Endothelial cell of umbilical vein (primary cell): ENCODE results near the gene ATN1. TPM values are rescaled to one million over a fixed set of nuclear protein-coding genes. Genes with fewer than 3 reads are reported as not detected.

Experiments used
- BruUV-seq: library from RNA; stranded (reverse); fragments of 400-500 nt; replicated peaks from 2 replicates; lab custom pipeline; 2021; lab: Mats Ljungman, UMichigan
- CTCF ChIA-PET: fragments of 300-600, 350-600 bp; sonication (Branson Sonifier 250); formaldehyde crosslinking; loops from one replicate; lab custom pipeline; 2021; ENCODE audit warnings: antibody characterized with exemption, inconsistent platforms; lab: Charles Lee
- POLR2A ChIA-PET: fragments of 300-600, 350-600 bp; sonication (Branson Sonifier 250); formaldehyde crosslinking; loops from one replicate; lab custom pipeline; 2021; ENCODE audit warnings: antibody characterized with exemption, inconsistent platforms; lab: Charles Lee
- DNase-seq: peaks from one replicate; pipeline ENCODE4 v3.0.0-alpha.2; 2011; ENCODE audit warnings: low read depth, low spot score
- FAIRE-seq: peaks from 2 replicates; lab custom pipeline; 2011; peaks lifted over from hg19 to GRCh38; lab: Jason Lieb, UNC
- H2AFZ ChIP-seq: 2 replicates; pipeline ENCODE4 v1.6.0; 2012; ENCODE audit warnings: low read depth, low read length, control low read depth, inconsistent platforms
- H3K27ac ChIP-seq: 2 replicates; pipeline ENCODE4 v1.5.1; 2011; ENCODE audit warnings: low read depth, mild to moderate bottlenecking, control low read depth, low read length, moderate library complexity; ENCODE audit not compliant: insufficient read depth
- H3K27me3 ChIP-seq, 2 experiments: 2 replicates each; pipeline versions ENCODE4 v1.6.0 to v1.6.1; 2011; ENCODE audit warnings: low read length in 2 of 2, mixed read lengths in 1 of 2; ENCODE audit not compliant: control insufficient read depth in 2 of 2, insufficient read depth in 2 of 2
- H3K36me3 ChIP-seq, 2 experiments: 2 replicates in 1 of 2; 3 replicates in 1 of 2; pipeline ENCODE4 v1.5.1; 2011; ENCODE audit warnings: low read length in 2 of 2, mild to moderate bottlenecking in 1 of 2, moderate library complexity in 1 of 2; ENCODE audit not compliant: control insufficient read depth in 2 of 2, insufficient read depth in 2 of 2; ENCODE audit errors: extremely low read depth in 1 of 2
- H3K4me1 ChIP-seq: 3 replicates; pipeline ENCODE4 v1.5.1; 2011; ENCODE audit warnings: mild to moderate bottlenecking, low read length; ENCODE audit not compliant: control insufficient read depth, insufficient read depth; ENCODE audit errors: extremely low read depth
- H3K4me2 ChIP-seq: 2 replicates; pipeline ENCODE4 v1.6.1; 2011; ENCODE audit warnings: low read length, control low read depth, mixed read lengths; ENCODE audit not compliant: insufficient read depth
- H3K4me3 ChIP-seq, 3 experiments: fragments of 200-600 bp in 1 of 3; sonication (generic), shearing (Covaris generic) in 1 of 3; replicated peaks in 1 of 3; 2 replicates each; pipeline ENCODE4 v1.5.1; 2011 to 2016; ENCODE audit warnings: control low read depth in 3 of 3, low read length in 3 of 3, mild to moderate bottlenecking in 2 of 3, inconsistent platforms in 1 of 3, low read depth in 1 of 3, moderate library complexity in 1 of 3; ENCODE audit not compliant: insufficient read depth in 1 of 3
- H3K79me2 ChIP-seq: 2 replicates; pipeline ENCODE4 v1.6.0; 2012; ENCODE audit warnings: low read length, inconsistent platforms; ENCODE audit not compliant: control insufficient read depth, insufficient read depth
- H3K9ac ChIP-seq: replicated peaks from 2 replicates; pipeline ENCODE3; 2011; ENCODE audit warnings: low read length, control low read depth; ENCODE audit not compliant: insufficient read depth; ENCODE audit errors: extremely low read depth
- H3K9me1 ChIP-seq: replicated peaks from 3 replicates; pipeline ENCODE4 v1.6.0; 2011; ENCODE audit warnings: mild to moderate bottlenecking, low read length; ENCODE audit not compliant: control insufficient read depth, insufficient read depth; ENCODE audit errors: extremely low read depth
- H3K9me3 ChIP-seq: replicated peaks from 2 replicates; pipeline ENCODE4 v1.5.1; 2012; ENCODE audit warnings: low read length, inconsistent platforms; ENCODE audit not compliant: control insufficient read depth, insufficient read depth
- H4K20me1 ChIP-seq: replicated peaks from 2 replicates; pipeline ENCODE3; 2011; ENCODE audit warnings: mild to moderate bottlenecking, low read length; ENCODE audit not compliant: control insufficient read depth, insufficient read depth; ENCODE audit errors: extremely low read depth
- EZH2 ChIP-seq: IDR thresholded peaks from 2 replicates; pipeline ENCODE4 v1.6.1; 2012; ENCODE audit warnings: borderline replicate concordance, low read depth, mild to moderate bottlenecking, moderate library complexity, low read length, inconsistent platforms; ENCODE audit not compliant: severe bottlenecking
- FOS ChIP-seq: IDR thresholded peaks from 2 replicates; pipeline ENCODE4 v1.6.1; 2011; ENCODE audit warnings: mild to moderate bottlenecking, low read length, moderate library complexity, borderline replicate concordance; ENCODE audit not compliant: insufficient read depth
- GATA2 ChIP-seq: IDR thresholded peaks from 2 replicates; pipeline ENCODE4 v1.7.0; 2011; ENCODE audit warnings: low read depth, mild to moderate bottlenecking, moderate library complexity, mixed read lengths, low read length; ENCODE audit not compliant: insufficient read length, insufficient read depth
- JUN ChIP-seq: IDR thresholded peaks from 2 replicates; pipeline ENCODE4 v1.6.1; 2011; ENCODE audit warnings: borderline replicate concordance, low read depth; ENCODE audit not compliant: insufficient read length, insufficient read depth
- MYC ChIP-seq: IDR thresholded peaks from one replicate; pipeline ENCODE4 v1.6.1; 2011; ENCODE audit warnings: mild to moderate bottlenecking, low read depth, low read length
- POLR2A ChIP-seq: IDR thresholded peaks from 2 replicates; pipeline ENCODE4 v1.6.1; 2012; ENCODE audit warnings: low read depth, mild to moderate bottlenecking, control low read depth, low read length
- POLR2AphosphoS5 ChIP-seq: IDR thresholded peaks from 2 replicates; pipeline ENCODE4 v1.6.1; 2012; ENCODE audit warnings: low read depth, mild to moderate bottlenecking, control low read depth, low read length, moderate library complexity; ENCODE audit not compliant: insufficient read depth
- dilution Hi-C: fragments of 300-500 bp; cut with MboI; formaldehyde crosslinking; loops from one replicate; pipeline ENCODE4 v1.15.0; 2019; ENCODE audit warnings: low sequenced_read_pairs; ENCODE audit not compliant: extremely low pct_ligation_motif_present
- intact Hi-C: fragments of 100-400 bp; cut with micrococcal nuclease; formaldehyde crosslinking; loops from one replicate; pipeline ENCODE4 v1.10.0; 2022
- polyA plus RNA-seq, 4 experiments: library from polyadenylated mRNA; depleted of rRNA in 3 of 4; stranded (reverse) in 3 of 4; unstranded in 1 of 4; fragments of >200 nt; gene quantifications; 2 replicates each; pipeline versions ENCODE4 v1.2.1 to v1.2.3, GENCODE V29; 2011 to 2012; ENCODE audit warnings: missing spikeins in 1 of 4
- total RNA-seq: library from RNA; stranded (reverse); gene quantifications from 2 replicates; pipeline ENCODE4 v1.2.3, GENCODE V29; 2021
- TF ChIP-seq, protein P1 (sequence below), 2 donors: IDR thresholded peaks; 1 replicate in 1 of 2; 2 replicates in 1 of 2; pipeline ENCODE4 v1.5.1; 2011; ENCODE audit warnings: low read length in 2 of 2, mild to moderate bottlenecking in 2 of 2, moderate library complexity in 2 of 2, control low read depth in 1 of 2, inconsistent platforms in 1 of 2, low read depth in 1 of 2; ENCODE audit not compliant: insufficient read depth in 1 of 2; ENCODE audit errors: extremely low read depth in 1 of 2
- TF ChIP-seq, protein P2 (sequence below): IDR thresholded peaks from 2 replicates; pipeline ENCODE4 v1.6.1; 2011; ENCODE audit not compliant: insufficient read depth, insufficient read length

ATN1 gene
- total and polyA plus RNA-seq, 2 donors (not counting 3 experiments of a cell fraction or from before 2014, with no cell fraction given) = 46.4 to 117 TPM

- POLR2A ChIA-PET = interaction anchor here (1.1 kb wide), 1 partner anchor 41 kb away, joined by 3 read pairs; the partner anchor contains the start of genes C12orf57 and RNU7-1
- peaks cover 7% of the 10 kb centered on the region for H3K4me1 ChIP-seq
These were observed 25.3 kb upstream of the ATN1 start for GRCh38 chr12:6902448-6902847.

More at GRCh38 chr12:6902448-6902847, 25.3 kb upstream of the ATN1 start:
- no peak overlapping the region for H3K27ac ChIP-seq
- TF ChIP-seq FOS = no peak
- TF ChIP-seq JUN = no peak
- TF ChIP-seq, protein P1, sequence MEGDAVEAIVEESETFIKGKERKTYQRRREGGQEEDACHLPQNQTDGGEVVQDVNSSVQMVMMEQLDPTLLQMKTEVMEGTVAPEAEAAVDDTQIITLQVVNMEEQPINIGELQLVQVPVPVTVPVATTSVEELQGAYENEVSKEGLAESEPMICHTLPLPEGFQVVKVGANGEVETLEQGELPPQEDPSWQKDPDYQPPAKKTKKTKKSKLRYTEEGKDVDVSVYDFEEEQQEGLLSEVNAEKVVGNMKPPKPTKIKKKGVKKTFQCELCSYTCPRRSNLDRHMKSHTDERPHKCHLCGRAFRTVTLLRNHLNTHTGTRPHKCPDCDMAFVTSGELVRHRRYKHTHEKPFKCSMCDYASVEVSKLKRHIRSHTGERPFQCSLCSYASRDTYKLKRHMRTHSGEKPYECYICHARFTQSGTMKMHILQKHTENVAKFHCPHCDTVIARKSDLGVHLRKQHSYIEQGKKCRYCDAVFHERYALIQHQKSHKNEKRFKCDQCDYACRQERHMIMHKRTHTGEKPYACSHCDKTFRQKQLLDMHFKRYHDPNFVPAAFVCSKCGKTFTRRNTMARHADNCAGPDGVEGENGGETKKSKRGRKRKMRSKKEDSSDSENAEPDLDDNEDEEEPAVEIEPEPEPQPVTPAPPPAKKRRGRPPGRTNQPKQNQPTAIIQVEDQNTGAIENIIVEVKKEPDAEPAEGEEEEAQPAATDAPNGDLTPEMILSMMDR (IDR thresholded peaks at IDR 0.05; ENCODE audit: extremely low read depth in 1 of 2, insufficient read depth in 1 of 2, low read depth in 1 of 2, low read length in 2 of 2) = no peak
- no peak for TF ChIP-seq POLR2AphosphoS5
- TF ChIP-seq, protein P2, sequence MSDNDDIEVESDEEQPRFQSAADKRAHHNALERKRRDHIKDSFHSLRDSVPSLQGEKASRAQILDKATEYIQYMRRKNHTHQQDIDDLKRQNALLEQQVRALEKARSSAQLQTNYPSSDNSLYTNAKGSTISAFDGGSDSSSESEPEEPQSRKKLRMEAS = no peak
- no peak for TF ChIP-seq POLR2A
- no peak for TF ChIP-seq MYC
- TF ChIP-seq EZH2 = no peak
- no peak for TF ChIP-seq GATA2
- no peaks in the 10 kb centered on the region for H3K27me3 ChIP-seq
- no peak overlapping the region for H3K4me2 ChIP-seq
- H3K9me3 ChIP-seq = no peaks in the 10 kb centered on the region
- CTCF ChIA-PET = interaction anchor here (1.0 to 2.0 kb wide), 4 partner anchors 11 to 33 kb away, joined by 3 to 7 read pairs (median 6); partner anchors contain the start of gene SPSB2
- no peak for DNase-seq
- H3K9ac ChIP-seq = no peak overlapping the region
- BruUV-seq = no TSS peak
- no peaks in the 10 kb centered on the region for H3K9me1 ChIP-seq
- H3K4me3 ChIP-seq = no peak overlapping the region
- intact Hi-C loops = no loop called here
- dilution Hi-C loops = no loop called here
- H3K79me2 ChIP-seq = no peaks in the 10 kb centered on the region
- no peak for FAIRE-seq
- no peaks in the 10 kb centered on the region for H4K20me1 ChIP-seq
- H3K36me3 ChIP-seq = no peaks in the 10 kb centered on the region
- H2AFZ ChIP-seq = no peak overlapping the region
